G401 (cell line): Measurements from ENCODE around the gene NUDT16. TPM values are rescaled to one million over a fixed set of nuclear protein-coding genes. Genes with fewer than 3 reads are reported as not detected.
"Not testable (repeated sequence)": the region's sequence is repeated elsewhere in the genome, so short reads cannot be mapped to it uniquely, and the experiment has no call there.

Experiments used
- DNase-seq: peaks from one replicate; pipeline ENCODE4 v3.0.0-alpha.2; 2015; ENCODE audit warnings: low spot score
- in situ Hi-C: cut with HindIII; loops from 2 replicates; pipeline ENCODE4 v1.10.0; 2016; ENCODE audit warnings: low sequenced_read_pairs, mixed read lengths
- total RNA-seq: library from RNA; depleted of rRNA; stranded (reverse); fragments of >200 nt; shearing (Covaris generic); gene quantifications from 2 replicates; pipeline ENCODE4 v1.2.3, GENCODE V29; 2014

The NUDT16 gene
- total RNA-seq, 1 experiment from 2014 or later, result 16.2 TPM

DNA sequence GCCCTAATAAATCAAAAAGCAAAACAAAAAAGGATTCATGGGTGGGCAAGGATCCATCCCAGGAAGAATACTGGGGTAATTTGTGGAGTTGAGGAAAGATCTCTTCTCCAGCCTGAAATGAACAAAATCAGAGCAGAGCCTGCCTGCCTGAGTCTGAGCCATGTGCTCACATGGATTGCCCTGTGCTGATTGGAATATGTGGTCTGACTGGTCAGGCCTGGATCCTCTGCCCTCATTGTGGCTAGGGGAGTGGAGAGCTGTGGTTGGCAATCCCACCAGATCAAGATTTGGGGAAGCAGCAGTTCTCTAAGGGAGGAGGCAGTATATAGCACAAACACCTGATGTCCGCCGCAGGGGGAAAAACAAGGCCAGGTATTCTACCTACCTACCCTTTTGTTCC, 6.8 kb upstream of the NUDT16 start:
- in situ Hi-C loops, result no loop called here

DNA sequence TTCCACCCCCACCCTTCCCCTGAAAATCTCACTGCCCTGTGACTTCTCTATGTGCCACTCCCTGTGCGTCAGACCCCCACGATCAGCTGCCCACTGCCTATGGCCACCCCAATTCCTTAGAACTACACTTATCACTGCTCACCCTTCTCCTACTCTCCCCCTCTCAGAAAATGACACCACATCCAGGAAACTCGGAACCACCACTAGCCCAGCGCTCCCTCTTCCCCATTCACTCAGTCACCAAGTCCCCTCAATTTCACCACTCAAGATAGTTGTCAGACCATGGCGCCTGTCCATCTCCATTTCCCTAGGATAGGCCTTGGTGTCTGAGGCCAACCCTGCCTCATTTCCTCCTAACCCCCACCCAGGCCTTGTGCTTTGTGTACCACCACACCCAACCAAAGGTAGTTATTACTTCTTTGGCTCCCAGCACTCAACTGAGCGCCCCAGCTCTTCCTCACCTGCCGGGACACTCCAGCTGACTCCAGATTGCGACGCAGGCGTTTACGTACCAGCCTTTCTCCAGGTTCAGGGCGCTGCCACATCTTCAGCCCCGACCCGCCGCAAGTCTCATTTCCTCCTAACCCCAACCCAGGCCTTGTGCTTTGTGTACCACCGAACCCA, 641 bp upstream of the NUDT16 start:
- in situ Hi-C loops, DNase-seq: not testable (repeated sequence)

More for the DNA sequence above, 6.8 kb upstream of the NUDT16 start:
- DNase-seq, result no peak

DNA sequence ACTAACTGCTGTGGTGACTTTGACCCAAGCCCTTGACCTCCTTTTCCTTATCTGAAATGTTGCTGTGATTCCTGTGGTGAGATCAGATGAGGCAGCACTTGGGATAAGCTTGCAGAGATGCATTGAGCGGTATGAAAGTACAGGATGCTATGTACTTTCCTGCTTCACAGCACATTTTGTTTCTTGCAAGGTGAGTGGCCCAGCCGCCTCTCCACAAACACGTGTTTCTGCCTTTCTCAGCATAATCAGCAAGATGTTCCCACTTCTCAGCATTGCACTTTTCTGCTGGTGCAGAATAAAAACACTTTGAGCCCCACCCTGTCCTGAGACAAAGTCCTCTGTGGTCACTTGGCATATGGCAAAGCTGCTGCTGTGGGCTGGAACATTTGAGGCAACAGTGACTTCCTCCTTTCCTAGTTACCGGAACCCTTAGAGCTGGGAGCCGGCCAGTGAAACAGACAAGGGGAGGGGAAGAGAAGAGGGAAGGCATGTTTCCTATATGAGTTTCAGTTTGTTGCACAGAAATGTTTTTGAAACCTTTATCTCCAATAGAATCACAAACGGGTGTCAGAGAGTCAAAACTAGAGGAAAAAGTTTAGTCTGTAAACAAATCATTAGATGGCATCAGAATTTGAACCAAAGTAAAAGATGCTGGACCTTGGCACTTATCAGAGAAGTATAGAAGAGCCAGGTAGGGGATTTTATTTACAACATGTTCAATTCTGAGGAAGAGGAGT, 5.0 kb downstream of the NUDT16 start:
- in situ Hi-C loops, result no loop called here
- DNase-seq, result peak; percentile 19

- DNase-seq, result no peak
- in situ Hi-C loops, result no loop called here
Measured at GRCh38 chr3:131387796-131388489, 6.4 kb downstream of the NUDT16 start.

GRCh38 chr3:131388490-131388799, 6.9 kb downstream of the NUDT16 start:
- in situ Hi-C loops, result no loop called here
- no peak for DNase-seq

GRCh38 chr3:131390331-131390730, 8.8 kb downstream of the NUDT16 start:
- in situ Hi-C loops, result no loop called here
- DNase-seq, result no peak

GRCh38 chr3:131393051-131393450, 11.5 kb downstream of the NUDT16 start:
- in situ Hi-C loops, result no loop called here
- DNase-seq, result no peak

DNA sequence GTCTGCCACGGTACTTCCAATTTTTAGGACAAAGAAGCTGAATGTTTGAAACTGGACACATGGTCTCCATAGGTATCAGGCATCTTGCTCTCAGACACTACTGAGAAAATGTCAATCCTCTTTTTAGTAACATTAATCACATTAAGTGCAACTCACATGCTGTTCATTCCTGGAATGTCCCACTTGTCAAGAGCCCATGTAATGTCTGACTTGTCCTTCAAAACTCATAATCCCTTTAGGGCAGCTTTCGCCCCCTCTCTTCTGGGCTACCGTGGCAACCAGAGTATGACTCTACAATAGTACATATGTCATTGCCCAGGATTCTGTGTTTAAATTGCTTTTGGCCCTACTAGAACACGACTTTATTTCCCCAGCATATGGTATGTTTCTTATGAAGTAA, 12.3 kb downstream of the NUDT16 start:
- in situ Hi-C loops, result no loop called here
- no peak for DNase-seq

GRCh38 chr3:131394400-131394799, 12.8 kb downstream of the NUDT16 start:
- in situ Hi-C loops, result no loop called here
- DNase-seq, result no peak

DNA sequence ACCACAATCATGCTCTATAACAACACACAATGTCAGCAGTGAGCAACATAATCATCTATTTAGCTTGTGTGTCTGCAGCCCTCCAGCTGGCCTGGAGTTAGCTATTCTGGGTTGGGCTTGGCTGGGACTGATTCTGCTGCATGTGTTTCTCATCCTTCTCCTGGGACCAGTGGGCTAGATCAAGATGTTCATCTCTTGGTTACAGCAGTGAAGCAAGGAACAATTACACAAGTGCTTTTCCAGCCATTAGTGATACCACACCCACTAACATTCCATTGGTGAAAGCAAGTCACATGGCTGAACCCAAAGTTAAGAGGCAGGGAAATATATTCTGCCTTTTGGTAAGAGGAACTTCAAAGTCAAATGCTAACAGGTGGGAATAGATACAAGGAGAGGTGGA, 14.6 kb downstream of the NUDT16 start:
- in situ Hi-C loops, result no loop called here
- no peak for DNase-seq

GRCh38 chr3:131397889-131398288, 16.3 kb downstream of the NUDT16 start:
- in situ Hi-C loops, result no loop called here
- no peak for DNase-seq

DNA sequence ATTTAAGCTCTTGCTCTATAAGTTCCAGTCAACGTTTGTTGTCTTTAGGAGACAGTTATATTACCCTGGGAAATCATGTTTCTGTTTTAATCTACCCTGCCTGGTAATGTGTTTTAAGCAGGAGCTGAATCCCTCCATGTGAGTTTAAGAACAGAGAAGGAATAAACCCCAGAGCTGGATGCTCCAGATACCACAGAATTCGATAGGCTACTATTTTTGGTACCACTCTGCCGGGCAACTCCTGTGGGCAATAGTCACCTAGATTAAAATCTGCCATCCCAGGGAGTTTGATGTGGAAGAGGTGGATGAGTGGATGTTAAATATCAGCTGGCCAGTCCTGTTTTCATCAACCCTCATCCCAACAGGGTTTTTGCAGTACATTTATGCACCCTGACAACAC, 20.4 kb downstream of the NUDT16 start:
- no peak for DNase-seq
- in situ Hi-C loops, result no loop called here

- DNase-seq, result no peak
- in situ Hi-C loops, result no loop called here
Measured at GRCh38 chr3:131402391-131403039, 20.9 kb downstream of the NUDT16 start.

- no peak for DNase-seq
- in situ Hi-C loops, result no loop called here
Measured at GRCh38 chr3:131403216-131403895, 21.8 kb downstream of the NUDT16 start.

- DNase-seq, result no peak
- in situ Hi-C loops, result no loop called here
Measured at GRCh38 chr3:131405411-131405810, 23.8 kb downstream of the NUDT16 start.

GRCh38 chr3:131406274-131406673, 24.7 kb downstream of the NUDT16 start:
- in situ Hi-C loops, result no loop called here

DNA sequence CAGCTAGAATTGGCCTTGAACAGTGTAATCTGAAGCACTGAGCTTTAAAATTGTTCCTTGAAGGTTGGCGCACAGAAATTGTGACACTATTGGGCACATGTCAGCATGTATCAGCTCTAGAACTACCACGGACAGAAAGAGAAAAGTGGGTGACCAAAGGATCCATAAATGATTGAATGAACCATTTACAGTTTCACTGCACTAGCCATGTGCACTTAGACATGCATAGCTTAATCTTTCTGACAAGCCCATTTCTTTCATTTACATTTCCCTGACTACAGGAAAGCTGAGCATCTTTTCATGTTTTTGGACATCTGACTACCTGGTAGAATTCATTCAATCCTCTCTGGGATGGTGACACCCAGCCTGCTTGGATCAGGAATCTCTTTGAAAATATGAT, 36.2 kb downstream of the NUDT16 start:
- in situ Hi-C loops, result no loop called here
- DNase-seq, result no peak

More at GRCh38 chr3:131406274-131406673, 24.7 kb downstream of the NUDT16 start:
- DNase-seq, result no peak

GRCh38 chr3:131421301-131421700, 39.7 kb downstream of the NUDT16 start:
- in situ Hi-C loops, result no loop called here
- DNase-seq, result no peak

GRCh38 chr3:131421957-131422498, 40.5 kb downstream of the NUDT16 start:
- no peak for DNase-seq
- in situ Hi-C loops, result no loop called here
